ENCODE measurements around the gene SRP9. TPM values are rescaled to one million over a fixed set of nuclear protein-coding genes. Genes with fewer than 3 reads are reported as not detected.
"Not testable (repeated sequence)": the region's sequence is repeated elsewhere in the genome, so short reads cannot be mapped to it uniquely, and the experiment has no call there.

SRP9 gene
- total and polyA plus RNA-seq, 11 donors = 147 to 211 (median 171) TPM

- intact Hi-C loops (cut with DNase I) = loop anchor here in 9 of 10 donors (5.0 kb wide), 3 partner anchors 33 to 68 kb away; partner anchors contain the start of genes SRP9 (in 6 of the 9) and TMEM63A (in 1 of the 9)
- peak in 3 of 5 donors; percentile 65 to 81 (median 67) for DNase-seq
- Histone ChIP-seq H3K4me1 (peaks cover 27 to 86% (median 75%) of the 10 kb centered on the region in 12 donors), H3K36me3 (no peaks in the 10 kb centered on the region), H3K27ac (peak overlapping the region; percentile 75 to 96 (median 90)), H3K4me3 (no peak overlapping the region), H3K9me3 (no peaks in the 10 kb centered on the region), H3K27me3 (no peaks in the 10 kb centered on the region)
- ATAC-seq = no peak
- WGBS, 4 donors = 53 to 67% (median 62%) methylated on average over 6 to 7 of the region's 7 CpGs
- TF ChIP-seq CTCF (IDR thresholded peaks at IDR 0.05) (no peak), POLR2A (IDR thresholded peaks at IDR 0.05) (no peak)
Observed at GRCh38 chr1:225814381-225814780, 36.8 kb downstream of the SRP9 start.

GRCh38 chr1:225815090-225815489, 37.5 kb downstream of the SRP9 start:
- Histone ChIP-seq H3K27ac (peak overlapping the region in 11 of 12 donors; percentile 82 to 96 (median 92)), H3K4me1 (peaks cover 27 to 91% (median 81%) of the 10 kb centered on the region in 12 donors)
- ATAC-seq; intact Hi-C loops (cut with DNase I); H3K9me3 ChIP-seq; H3K36me3 ChIP-seq; H3K27me3 ChIP-seq; H3K4me3 ChIP-seq; DNase-seq: not testable (repeated sequence)
- 76 to 92% (median 85%) methylated on average over 4 to 7 of the region's 7 CpGs for WGBS, 4 donors

GRCh38 chr1:225815526-225816178, 38.0 kb downstream of the SRP9 start:
- intact Hi-C loops (cut with DNase I) = no loop called here
- Histone ChIP-seq H3K4me3 (no peak overlapping the region), H3K27me3 (no peaks in the 10 kb centered on the region), H3K9me3 (no peaks in the 10 kb centered on the region), H3K36me3 (no peaks in the 10 kb centered on the region), H3K27ac (peak overlapping the region in 11 of 12 donors; percentile 82 to 96 (median 92)), H3K4me1 (peaks cover 27 to 93% (median 81%) of the 10 kb centered on the region in 12 donors)
- no peak for ATAC-seq
- 87 to 94% (median 92%) methylated on average over 17 of the region's 17 CpGs for WGBS, 4 donors
- no peak for TF ChIP-seq POLR2A (IDR thresholded peaks at IDR 0.05)
- TF ChIP-seq CTCF (IDR thresholded peaks at IDR 0.05) = no peak
- DNase-seq = no peak

GRCh38 chr1:225816643-225817538, 39.3 kb downstream of the SRP9 start:
- ATAC-seq (peak; percentile 61 to 77 (median 67)), DNase-seq (peak; percentile 84 to 91 (median 86))
- Histone ChIP-seq H3K27ac (peak overlapping the region; percentile 82 to 96 (median 92)), H3K4me1 (peaks cover 27 to 83% (median 75%) of the 10 kb centered on the region in 12 donors), H3K36me3 (peaks cover 0 to 9% (median 0%) of the 10 kb centered on the region in 9 donors), H3K9me3 (no peaks in the 10 kb centered on the region), H3K27me3 (no peaks in the 10 kb centered on the region), H3K4me3 (peak overlapping the region in 6 of 12 donors; percentile 5 to 31 (median 20))
- no peak for TF ChIP-seq CTCF (IDR thresholded peaks at IDR 0.05)
- no peak for TF ChIP-seq POLR2A (IDR thresholded peaks at IDR 0.05)
- 28 to 54% (median 40%) methylated on average over 13 to 17 of the region's 17 CpGs for WGBS, 4 donors
- intact Hi-C loops (cut with DNase I) = no loop called here

All from heart left ventricle (tissue), 16 donors.